Activated gamma-delta T cell treated with anti-CD3 and anti-CD28 coated beads, Interleukin-2, amount 50 U/mL, for 16 hours (primary cell): Measurements from ENCODE around the gene KRT38.

Source experiments
- DNase-seq: peaks from one replicate; pipeline ENCODE4 v3.0.0-alpha.2; 2020; ENCODE audit warnings: low read depth

The KRT38 gene

DNA sequence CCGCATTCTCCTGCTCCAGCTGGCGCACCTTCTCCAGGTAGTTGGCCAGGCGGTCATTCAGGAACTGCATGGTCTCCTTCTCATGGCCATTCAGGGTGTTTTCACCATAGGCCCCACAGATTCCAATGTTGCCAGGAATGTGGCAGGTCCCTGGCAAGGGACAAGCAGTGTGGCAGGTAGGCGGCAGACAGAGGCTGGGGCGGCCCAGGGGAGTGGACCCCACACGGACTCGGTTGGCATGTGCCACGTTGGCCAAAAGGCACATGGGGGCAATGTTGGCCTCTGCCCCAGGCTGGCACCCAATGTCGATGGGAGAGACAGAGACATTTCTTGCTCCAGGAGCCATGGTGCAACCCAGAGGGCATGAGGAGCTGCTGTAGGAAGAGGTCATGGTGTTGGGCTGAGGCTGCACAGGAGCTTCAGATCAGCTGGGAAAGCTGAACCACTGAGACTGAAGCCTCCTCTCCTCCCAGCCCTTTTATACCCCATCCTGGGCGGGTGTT, at the start of gene KRT38:
KRT38 (minus strand) TSS at position 453 of the 503 bp plus-strand sequence; CDS start at position 391, 62 bp downstream.
- DNase-seq = no peak

DNA sequence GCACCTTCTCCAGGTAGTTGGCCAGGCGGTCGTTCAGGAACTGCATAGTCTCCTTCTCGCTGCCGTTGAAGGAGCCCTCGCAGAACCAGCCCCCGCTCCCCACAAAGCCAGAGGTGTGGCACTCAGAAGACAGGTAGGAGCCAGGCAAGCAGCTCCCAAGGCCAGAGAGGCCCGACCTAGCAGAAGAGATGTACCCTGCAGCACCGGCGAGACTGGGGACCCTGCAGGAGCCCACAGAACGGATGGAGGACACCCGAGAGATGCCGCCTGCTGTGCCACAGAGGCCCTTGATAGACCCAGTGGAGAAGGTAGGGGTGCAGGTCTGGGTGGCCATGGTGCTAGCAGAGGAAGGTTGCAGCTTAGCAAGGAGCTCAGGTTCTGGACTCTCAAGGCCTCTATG, 48.7 kb upstream of the KRT38 start, which contains the start of gene KRT36:
KRT36 (minus strand) TSS at position 380 of the 400 bp plus-strand sequence; CDS start at position 334, 46 bp downstream.
- no peak for DNase-seq

DNA sequence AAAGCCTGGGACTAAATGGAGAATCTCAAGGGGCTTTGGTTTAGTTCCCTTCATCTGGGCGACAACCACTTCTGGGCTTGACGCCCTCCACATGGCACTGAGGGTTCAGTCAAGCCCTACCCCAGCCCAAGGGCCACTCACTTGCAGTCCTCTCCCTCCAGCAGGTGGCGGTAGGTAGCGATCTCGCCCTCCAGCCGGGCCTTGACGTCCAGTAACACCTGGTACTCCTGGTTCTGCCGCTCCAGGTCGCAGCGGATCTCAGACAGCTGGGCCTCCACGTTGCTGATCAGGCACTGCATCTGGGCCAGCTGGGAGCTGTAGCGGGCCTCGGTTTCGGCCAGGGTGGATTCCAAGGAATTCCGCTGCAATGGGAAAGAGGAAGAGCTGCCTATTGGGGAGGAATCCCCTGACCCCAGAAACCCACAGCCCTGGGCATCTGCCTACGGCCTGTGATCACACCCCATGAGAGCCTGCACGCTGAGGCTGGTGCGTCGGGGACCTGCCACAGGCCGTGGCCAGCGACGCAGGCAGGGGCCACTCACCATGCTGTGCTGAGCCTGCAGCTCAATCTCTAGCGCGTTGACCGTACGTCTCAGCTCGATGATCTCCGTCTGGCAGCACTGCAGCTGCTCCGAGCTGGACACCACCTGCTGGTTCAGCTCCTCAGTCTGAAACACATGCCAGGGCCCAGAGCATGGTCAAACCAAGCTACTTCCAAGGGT, 46.2 kb upstream of the KRT38 start:
- DNase-seq = no peak

GRCh38 chr17:41486316-41486715, 45.5 kb upstream of the KRT38 start:
- DNase-seq = no peak

- no peak for DNase-seq
Observed at GRCh38 chr17:41484920-41485904, 44.4 kb upstream of the KRT38 start.

- DNase-seq = no peak
Observed at GRCh38 chr17:41483991-41484826, 43.4 kb upstream of the KRT38 start.

GRCh38 chr17:41483531-41483930, 42.7 kb upstream of the KRT38 start:
- DNase-seq = no peak

DNA sequence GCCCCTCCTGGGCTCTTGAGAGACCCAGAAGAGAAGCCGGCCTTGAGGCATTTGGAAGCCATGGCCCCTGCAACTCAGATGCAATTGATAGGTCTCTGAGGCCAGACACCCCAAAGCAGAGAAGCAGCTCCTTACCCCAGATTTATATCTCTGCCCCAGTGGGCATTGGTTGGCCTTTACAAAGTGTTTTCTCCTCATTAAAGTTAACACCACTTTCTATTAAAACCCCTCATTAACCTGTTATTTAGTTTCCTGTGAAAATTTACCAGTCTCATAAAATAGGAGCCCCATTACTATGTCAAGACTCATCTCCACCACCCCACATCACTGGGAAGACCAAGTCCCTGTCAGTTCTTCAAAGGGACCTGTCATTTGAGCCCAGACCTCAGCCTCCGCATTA, 40.3 kb upstream of the KRT38 start, which contains the start of gene KRT35:
KRT35 (minus strand) TSS at position 116 of the 400 bp plus-strand sequence; CDS start at position 62, 54 bp downstream.
- DNase-seq = no peak

DNA sequence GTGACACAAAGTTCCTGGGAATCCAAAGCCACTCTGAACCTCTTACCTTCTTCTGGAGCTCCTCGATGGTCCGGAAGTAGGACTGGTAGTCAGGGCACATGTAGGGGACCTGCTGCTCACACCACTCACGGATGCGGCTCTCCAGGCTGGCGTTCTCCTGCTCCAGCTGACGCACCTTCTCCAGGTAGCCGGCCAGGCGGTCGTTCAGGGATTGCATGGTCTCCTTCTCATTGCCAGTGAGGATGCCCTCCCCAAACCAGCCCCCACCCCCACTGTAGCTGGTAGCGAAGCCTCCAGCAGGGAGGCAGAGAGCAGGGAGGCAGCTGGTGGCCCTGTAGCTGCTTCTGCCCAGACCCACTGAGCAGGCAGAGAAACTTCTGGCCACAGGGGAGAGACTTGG, 39.8 kb upstream of the KRT38 start:
- DNase-seq = no peak

DNA sequence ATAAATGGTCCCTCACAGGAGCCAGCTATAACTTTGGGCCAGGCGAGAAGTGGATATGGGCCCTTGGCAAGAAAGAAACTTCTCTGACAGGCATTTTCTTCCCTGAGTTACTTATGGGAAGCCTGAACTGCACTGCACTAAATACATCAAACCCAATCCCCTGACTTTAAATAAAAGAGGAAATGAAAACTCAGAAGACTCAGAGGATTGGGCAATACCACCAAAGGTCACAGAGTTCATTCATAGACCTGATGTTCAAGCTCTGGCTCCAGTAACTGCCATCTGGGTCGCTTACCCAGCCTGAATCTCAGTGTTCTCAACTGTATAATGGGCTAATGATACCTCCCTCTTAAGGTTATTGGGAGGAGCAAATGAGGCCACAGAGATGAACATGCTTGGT, 39.4 kb upstream of the KRT38 start:
- no peak for DNase-seq

DNA sequence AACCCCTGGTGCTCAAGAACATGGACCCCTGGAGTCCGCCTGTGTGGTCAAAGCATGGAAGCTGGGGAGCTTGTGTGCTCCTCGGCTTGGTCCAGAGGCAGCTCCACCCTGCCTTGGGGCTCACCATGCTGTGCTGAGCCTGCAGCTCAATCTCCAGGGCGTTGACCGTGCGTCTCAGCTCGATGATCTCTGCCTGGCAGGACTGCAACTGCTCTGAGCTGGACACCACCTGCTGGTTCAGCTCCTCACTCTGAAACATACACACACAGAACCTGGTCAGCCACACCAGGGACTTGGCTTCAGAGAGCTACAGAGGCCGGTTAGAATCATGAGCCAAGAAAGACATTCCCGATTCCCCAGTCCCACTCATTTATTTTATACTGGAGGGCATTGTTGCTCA, 37.5 kb upstream of the KRT38 start:
- DNase-seq = no peak

DNA sequence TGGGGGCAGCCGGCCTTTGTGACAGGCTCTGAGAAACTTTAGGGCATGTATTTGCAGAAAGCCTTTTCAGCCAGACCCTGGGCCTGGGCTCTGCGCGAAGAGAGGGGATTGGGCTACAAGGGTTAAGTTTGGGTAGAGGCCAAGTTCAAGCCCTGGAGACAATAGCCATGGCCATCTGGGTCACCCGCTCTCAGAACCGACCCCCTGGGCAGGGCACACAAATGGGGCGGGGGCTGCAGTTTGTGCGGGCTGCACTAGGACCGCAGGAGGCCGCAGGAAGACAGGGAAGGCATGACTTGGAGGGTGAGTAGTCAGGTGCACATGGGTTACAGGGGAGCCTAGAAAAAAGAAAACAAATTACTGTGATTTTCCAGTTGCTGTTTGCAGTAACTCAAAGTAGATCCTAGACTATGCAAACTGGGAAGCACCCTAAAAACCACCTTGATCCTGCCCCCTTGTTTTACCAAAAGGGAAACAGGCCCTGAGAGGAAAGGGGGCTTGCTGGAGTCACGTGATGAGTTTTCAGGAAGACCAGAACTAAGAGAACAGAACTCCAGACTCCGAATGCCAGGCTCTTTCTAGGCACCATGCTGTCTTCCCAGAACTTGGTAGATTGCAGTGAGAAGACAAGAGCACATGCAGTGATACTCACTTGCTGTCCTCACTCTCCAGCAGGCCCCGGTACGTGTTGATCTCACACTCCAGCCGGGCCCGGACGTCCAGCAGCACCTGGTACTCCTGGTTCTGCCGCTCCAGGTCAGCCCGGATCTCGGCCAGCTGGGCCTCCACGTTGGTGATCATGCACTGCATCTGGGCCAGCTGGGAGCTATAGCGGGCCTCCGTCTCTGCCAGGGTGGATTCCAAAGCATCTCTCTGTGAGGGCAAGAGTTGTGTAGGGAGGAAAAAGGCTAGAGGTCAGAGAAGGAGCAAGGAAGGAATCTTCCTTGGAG, 36.4 kb upstream of the KRT38 start:
- DNase-seq = no peak

DNA sequence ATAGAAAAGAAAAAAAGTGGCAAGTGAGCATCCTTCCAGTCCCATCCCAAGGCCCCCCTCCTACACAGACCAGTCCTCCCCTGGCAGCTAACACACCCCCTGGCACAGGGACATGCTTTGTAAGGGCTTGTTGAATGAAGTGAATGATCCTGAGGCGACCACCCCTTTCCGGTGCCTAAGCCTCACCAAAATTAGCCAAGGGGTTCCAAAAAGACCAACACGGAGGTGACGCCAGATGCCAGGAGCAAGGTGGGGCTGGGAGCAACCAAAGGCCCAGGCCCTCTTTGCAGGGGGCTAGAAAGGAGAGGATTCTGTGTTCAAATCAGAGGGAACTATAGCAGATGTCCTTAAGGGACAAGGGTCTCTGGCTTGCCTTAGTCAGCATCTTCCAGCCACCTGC, 34.6 kb upstream of the KRT38 start:
- DNase-seq = no peak

GRCh38 chr17:41474863-41475262, 34.1 kb upstream of the KRT38 start:
- no peak for DNase-seq

- no peak for DNase-seq
Observed at GRCh38 chr17:41468346-41468745, 27.6 kb upstream of the KRT38 start.

GRCh38 chr17:41467561-41467960, 26.8 kb upstream of the KRT38 start:
- DNase-seq = no peak

GRCh38 chr17:41466988-41467387, 26.2 kb upstream of the KRT38 start, which contains the start of gene KRT32:
KRT32 (minus strand) TSS chr17:41467386; CDS start chr17:41467325, 61 bp downstream.
- DNase-seq = no peak

- DNase-seq = no peak
Observed at GRCh38 chr17:41464682-41465081, 23.9 kb upstream of the KRT38 start.

GRCh38 chr17:41464173-41464572, 23.4 kb upstream of the KRT38 start:
- no peak for DNase-seq

- DNase-seq = no peak
Observed at GRCh38 chr17:41463746-41464145, 23.0 kb upstream of the KRT38 start.
